ENCODE results near the gene OSBPL2. TPM values are rescaled to one million over a fixed set of nuclear protein-coding genes. Genes with fewer than 3 reads are reported as not detected.

OSBPL2 gene
- polyA plus RNA-seq, 1 donor = 33.0 TPM

DNA sequence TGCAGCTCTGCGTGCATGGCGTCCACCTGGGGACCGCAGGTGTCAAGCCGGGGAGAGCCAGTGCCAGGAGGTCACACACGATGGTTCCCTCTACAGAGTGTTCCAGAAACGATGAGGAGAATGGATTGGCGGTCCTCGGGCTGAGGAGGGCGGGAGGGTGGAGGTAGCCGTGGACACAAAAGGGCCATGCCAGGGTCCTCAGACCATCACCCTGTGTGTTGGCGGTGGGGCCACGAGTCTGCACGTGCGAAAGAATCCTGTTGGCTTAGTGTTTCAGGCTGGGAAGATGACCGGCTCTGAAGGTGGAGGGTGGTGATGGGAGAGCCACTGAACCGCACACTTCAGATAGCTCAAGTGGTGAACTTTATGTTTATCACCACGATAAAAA, 31.9 kb upstream of the OSBPL2 start:
- no peak for DNase-seq (ENCODE audit: low read depth)

DNA sequence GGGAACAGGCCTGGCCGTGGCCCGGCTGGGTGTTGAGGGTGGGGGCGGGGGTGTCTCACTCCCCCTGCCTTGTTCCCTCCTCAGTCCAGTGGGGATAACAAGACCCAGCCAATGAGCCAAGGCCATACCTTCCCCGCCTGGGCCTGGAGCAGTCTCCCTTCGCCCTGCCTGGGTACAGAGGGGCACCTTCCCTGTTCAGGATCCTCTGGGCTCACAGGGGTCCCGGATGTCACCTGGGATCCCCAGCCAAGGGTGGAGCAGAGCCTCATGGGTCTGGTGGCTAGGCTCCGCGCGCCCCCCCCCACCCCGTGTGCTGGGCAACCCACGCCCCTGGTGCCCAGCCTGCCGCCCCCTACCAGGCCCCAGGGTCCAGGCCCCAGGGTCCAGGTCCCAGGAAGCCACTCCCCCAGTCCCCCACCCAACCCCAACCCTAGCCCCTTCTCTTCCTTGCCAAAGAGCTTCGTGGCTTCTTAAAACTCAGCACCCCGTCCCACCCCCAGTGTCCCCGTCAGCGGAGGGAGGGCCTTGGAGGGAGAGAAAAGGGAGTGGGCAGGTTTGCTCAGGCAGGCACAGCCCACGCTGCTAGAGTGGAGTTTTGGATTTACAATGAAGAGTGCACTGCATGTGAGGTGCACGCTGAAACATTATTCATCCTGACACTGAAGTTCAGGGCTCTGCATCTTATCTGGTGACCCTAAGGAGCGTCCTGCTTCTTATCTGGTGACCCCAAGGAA, 30.1 kb upstream of the OSBPL2 start:
- no peak for DNase-seq (ENCODE audit: low read depth)

DNA sequence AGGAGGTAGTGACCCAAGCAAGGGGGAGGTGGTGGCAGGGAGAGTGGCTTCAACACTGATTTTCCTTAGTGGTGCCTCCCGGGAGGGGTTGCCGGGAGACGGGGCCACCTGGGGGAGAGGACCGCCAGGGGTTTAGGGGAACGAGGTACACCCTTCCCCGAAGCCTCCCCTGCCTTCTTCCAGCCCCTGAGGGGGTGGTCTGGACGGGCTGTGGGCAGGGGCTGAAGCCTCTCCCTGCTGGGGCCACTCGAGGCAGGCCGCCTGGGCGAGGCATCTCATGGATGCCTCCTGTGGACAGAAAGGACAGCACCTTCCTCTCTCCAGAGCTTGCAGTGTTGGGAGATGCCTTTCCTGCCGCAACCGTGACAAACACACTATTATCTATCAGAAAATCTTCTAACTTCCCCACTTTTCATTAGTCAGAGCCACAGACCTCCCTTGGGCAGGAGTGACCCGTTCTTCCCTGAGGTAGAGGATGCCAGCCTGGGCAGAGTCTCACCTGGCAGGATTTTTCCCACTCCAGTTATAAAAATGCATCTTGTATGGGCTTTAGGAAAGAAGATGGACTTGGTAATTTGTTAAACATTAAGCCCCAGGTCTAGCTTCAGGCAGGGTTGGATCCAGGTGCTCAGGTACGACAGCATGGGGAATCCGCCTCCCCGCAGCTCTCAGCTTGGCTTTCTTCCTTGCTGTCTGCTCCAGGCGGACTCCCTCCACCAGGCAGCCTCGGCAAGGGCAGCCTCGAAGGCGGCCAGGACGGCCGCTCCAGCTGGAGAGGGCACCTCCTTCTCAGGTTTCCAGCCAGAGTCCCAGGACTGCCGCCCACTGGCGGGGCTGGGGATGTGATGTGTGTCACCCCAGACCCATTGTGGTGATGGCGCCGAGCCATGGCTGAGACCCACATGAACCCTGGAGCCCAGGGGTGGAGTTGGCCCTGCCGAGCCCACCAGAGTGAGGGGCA, 29.2 kb upstream of the OSBPL2 start:
- DNase-seq (ENCODE audit: low read depth) = no peak

DNA sequence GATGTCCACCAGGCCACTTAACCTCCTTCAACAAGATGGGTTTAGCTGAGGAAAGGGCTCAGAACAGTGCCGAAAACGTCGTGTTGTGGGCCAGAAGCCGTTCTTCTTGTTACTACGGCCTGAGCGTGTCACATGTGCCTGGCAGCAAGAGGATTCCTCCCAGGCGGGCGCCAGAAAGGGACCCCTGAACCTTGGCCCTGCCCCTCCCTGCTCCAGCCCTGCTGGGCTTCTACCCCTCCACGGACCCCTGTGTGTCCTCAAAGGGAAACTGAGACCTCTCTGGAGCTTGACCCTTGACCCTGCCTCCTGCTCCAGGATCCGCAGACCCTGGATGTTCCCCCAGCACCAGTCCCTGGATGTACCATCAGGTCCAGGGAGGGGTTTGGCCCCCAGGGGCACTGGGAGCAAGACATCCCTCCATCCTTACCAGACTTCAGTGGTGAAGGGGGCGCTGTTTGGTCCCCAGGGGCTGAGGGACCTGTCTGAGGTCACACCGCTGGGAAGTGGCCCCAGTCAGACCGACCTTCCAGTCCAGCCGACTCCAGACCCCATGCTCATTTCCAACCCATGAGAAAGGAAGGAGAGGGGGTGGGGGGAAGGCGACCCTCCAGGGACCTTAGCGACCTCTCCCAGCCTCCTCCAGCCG, 28.3 kb upstream of the OSBPL2 start:
- no peak for DNase-seq (ENCODE audit: low read depth)

DNA sequence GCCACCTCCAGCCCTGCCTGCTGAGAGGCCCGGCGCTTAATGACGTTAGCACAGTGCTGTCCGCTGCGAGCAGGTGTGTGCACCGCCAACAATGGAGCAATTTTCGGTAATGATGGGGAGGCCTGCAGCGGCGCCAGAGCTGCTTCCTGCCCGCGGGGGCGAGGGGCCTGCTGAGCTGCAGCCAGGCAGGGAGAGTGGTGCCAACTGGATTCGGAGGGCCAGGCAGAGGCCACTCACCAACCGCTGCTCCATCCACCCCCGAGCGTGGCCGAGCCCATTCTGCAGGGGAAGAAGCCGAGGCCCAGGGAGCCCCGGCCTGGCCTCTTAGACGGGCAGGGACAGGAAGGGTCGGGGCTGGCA, 27.8 kb upstream of the OSBPL2 start:
- no peak for DNase-seq (ENCODE audit: low read depth)

DNA sequence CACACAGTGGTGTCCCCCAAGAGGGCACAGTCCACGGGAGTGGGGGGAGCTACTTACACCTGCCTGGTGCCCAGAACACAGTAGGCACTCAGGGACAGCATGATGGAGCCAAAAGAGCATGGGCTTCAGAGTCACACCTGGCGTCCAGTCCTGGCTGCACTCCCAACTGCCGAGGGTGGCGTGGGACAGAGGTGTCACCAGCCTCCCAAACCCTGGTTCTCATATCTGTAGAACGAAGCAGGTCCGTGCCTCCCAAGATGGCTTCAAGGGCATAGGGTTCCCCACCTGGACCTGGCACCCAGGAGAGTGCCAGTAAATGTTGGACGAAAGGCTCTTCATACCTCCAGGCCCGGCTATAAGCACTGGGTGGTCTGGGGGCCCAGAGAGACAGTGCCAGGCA, 27.1 kb upstream of the OSBPL2 start:
- no peak for DNase-seq (ENCODE audit: low read depth)

DNA sequence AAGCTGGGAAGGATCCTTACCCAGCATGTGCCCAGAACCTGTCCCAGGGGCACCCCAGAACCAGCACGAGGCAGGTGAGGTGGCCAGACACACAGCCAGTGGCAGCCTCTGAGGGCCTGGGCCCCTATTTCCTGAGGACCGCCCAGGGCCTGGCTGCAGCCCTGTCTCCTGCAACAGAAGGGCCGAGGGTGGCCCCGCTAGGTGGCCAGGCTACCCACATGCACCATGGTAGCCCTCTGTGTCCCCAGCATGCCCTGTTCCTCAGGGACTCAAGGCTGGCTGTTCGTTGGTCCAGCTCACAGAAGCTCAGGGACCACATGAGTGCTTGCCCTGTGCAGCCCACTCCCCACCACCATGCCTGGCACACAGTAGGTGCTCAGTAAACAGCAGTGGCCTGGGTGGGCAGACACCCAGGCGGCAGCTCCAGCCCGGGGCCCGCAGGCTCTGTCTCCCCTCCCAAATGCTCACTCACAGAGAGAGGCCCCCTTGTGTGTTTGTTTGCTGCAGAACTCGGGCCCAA, 26.5 kb upstream of the OSBPL2 start:
- DNase-seq (ENCODE audit: low read depth) = no peak

DNA sequence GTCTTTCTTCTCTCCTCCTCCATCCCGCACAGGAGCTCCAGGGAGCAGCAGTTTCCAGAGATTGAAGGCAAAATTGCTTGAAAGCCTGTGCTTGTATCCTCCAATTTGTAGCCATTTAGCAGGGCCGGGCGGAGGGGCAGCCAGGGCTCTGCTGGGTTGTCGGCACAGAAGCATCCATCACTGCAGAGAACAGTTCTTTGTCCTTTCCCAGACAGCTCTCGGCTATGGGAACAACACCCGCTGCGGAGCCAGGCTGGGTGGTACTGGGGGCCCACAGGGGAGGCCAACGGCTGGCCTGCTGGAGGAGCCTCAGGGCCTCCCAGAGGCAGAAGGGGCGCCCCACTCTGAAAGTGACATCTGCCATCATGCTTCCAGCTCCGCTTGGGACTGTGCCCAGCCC, 26.0 kb upstream of the OSBPL2 start:
- no peak for DNase-seq (ENCODE audit: low read depth)

DNA sequence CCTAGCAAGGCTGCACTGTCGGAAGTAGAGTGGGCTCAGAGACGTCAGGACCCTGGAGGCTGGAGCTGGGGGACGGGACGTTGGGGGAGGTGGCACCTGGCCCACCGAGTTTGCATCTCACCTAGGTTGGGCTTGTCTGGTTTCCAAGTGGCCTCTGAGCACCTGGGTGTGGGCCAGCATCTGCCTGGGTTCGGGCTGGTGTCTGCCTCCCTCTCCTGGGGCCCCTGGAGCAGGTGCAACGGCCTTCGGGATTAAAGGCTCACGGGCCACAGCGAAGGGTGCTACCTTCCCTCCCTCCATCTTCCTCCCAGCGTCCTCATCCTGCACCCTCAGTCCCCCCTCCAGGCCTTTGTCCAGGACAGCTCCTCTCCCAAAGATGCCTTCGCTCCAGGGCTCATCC, 24.3 kb upstream of the OSBPL2 start:
- DNase-seq (ENCODE audit: low read depth) = no peak

DNA sequence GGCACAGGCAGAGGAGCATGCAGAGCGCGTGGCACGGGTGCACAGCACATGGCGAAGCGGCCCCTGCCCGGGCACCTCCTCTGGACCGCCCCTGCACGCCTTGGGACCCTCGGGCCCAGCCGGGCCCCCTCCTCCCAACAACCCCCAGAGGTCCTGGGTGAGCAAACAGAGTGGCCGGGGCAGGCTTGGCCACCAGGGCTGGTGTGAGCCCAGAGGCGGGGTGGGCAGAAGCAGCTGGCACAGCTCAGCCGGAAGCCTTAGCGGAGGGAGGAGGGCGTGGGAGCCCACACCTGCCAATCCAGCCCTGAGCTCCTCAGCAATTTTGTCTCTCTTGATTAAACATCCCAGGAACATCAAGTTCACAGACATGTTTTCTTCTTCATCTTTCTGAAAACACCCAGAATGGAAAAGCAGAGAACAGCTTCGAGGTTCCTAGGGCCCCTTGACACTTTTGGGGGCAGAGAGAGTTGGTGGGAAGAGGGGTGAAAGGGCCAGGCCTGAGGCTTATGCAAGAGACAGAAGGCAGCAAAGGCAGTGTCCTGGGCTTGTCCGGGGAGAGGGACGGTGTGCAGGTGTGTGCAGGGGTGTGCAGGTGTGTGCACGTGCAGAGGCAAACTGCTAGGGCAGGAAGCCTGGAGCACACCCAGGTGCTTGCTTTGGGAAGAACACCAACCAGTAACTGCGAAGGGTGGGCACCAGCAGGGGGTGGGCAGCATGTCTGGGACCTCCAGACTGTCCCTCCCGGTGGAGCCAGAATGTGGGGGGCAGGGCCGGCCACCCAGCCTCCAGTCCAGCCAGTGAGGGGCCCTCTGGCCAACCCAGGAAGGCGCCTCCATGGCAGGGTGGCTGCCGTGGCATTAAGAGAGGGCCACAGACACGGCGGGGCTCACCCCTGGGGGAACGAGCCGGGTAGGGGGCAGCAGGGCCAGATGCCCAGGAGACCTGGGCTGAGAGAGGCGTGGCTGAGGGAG, 23.0 kb upstream of the OSBPL2 start:
- DNase-seq (ENCODE audit: low read depth) = no peak

DNA sequence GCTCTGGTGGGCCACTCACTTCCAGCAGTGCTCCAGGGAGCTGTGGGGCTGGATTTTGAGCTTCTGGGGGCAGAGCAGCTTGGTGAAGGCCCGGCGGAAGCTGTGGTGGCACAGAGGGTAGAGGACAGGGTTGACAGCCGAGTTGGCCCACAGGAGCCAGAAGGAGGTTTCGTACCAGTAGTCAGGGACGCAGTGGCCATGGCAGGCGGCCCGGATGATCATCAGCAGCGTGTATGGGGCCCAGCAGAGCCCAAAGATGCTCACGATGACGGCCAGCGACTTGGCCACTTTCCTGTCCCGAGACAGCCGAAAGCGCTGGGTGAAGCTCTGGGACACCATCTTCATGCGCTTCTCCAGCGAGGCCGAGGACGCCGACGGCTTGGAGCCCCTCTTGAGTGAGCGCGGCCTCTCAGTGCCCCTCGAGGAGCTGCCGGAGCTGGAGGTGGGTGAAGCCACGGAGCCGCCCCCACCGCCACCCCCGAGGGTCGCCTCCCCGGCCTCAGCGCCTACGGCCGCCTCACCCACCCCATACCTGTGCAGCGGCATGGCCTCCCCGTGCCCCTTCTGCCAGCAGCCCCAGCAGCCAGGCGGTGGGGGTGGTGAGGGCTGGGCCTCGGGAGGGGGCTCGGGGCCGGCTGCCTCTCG, 22.2 kb upstream of the OSBPL2 start:
- no peak for DNase-seq (ENCODE audit: low read depth)

DNA sequence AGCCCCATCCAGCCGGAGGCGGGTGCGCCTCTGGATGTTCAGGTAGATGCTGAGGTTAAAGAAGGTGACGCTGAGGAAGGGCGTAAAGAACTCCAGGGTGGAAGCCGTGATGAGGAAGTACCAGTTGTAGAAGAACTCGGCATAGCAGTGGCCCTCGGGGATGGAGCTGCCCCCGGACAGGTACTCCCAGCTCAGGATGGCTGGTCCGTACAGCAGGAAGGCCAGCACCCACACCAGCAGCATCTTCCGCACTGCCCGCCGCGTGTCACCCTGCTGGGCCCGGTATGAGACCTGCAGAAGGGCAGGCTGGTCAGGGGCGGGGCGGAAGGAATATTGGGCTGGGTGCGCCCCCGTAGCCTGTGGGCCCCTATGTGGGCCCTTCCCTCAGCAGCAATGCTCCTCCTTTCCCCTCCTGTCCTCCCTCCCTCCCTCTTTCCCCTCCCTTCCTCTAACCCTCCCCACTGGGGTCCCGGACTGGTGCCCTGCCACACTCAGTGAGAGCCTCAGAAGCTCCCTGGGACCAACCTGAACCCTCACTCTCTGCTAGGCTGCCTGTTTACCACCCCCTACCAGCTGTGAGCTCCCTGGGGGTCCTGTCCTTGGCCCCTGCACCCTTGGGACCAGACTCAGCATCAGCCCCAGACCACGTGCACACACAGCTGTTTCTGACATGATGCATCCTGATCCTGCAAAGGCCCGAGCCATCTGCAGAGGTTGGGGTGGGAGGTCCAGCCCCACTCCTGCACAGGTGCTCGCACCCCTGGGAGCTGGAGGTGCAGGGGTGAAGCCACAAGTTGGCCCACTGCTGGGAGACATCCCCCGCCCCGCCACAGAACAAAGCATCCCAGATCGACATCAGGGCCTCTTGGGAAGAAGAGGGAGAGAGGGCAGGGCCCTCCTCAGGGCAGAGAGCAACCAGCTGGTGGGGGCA, 21.4 kb upstream of the OSBPL2 start:
- DNase-seq (ENCODE audit: low read depth) = no peak

DNA sequence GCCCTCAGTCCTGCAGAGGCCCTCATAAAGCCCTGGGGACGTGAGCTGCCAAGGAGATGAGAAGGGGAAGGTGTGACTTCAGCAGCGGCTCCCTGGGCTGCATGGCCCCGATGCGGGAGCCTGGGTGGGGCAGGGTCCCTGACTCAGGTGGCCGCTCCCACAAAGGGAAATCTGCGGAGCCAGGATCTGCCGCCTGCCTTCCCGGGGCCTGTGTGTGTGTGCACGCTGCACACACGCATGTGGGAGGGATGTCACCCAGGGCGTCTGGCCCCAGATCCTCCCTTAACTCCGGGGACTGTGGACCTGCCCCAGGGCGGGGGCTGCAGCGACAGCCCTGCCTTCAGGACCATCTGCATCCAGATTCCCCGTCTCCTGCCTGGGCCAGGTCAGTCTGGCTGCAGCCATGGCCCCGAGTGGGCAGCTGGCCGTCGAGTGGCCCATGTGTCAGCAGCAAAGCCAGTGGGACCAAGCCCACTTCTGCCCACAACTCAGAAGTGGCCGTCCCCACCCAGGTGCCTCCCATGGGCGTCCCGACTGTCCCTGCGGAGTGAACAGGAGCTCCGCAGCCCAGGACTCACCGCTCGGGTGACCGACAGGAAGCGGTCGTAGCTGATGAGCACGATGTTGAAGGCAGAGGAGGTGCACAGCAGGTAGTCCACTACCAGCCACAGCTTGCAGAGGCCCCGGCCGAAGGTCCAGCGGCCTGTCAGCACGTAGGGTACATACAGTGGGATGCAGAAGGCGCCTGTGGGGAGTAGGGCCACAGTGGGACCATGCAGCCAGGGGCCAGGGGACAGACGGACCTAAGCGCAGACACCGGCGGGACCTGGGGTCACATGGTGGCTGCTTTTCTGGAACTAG, 20.2 kb upstream of the OSBPL2 start:
- no peak for DNase-seq (ENCODE audit: low read depth)

DNA sequence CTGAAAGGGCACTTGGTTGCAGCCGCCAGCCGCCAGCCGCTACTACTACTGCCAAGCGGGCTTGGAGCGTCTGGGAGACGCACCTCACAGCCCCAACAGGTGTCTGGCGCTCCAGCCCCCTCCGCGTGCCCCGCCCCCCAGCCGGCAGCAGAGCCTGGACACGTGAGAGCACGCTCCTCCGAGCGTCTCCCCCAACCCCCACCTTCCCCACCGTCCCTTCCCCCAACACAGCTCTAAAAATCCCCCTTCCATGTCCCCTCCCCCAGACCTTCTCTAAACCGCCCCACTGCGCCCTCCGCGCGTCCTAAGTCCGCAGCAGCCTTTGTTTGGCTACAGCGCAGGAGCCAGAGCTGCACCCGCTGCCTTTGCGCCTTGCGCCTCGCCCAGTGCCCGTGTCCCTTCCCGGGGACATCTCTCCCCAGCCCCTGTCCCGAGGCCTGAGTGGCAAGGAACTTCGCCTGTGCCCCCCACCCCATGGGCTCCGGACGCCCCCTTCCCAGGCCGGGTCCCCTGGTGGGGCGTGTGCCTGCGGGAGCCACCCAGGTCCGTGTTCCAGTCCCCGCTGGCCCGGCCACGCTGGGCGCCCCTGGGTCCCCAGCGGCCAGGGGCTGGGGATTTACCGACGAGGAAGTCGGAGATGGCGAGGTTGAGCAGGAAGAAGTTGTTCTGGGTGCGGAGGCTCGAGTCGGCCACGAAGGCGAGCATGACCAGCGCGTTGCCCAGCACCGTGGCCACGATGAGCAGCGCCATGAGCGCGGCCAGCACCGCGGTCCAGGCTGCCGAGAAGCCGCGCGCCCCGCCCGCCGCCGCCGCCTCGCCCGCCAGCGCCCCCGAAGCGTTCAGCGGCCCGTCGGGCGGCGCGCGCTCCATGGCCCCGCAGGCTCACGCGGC, 19.0 kb upstream of the OSBPL2 start:
- no peak for DNase-seq (ENCODE audit: low read depth)

DNA sequence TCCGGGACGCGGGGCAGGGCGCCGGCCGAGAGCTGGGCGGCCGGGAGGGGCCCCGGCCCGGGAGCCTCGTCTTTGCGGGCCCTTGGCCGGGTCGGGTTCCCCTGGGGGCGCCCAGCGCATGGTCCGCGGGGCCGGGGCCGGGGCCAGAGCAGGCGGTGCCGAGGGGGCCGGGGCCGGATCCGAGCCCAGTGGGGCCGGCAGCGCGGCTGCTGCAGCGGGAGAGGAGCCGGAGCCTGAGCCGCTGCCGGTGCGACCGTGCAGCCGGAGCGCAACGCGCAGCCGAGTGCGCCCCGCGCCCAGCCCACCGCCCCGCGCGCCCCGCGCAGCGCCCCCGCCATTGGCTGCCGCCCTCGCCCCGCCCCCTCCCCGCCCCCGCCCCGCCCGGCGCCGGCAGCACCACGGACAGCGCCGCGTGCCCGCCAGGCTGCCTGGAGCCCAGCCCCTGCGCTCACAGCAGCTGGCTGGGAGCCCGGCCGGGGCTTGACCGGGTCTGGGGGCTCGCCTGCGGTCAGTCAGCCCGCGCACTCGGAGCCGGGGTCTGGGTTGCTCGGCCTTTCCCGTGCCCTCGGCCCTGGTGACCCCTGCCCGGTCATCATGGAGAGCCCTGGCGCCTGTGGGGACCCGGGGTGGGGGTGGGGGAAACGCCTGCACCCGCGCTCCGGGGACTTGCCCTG, 18.2 kb upstream of the OSBPL2 start, which contains the start of gene HRH3:
HRH3 (minus strand) TSS at position 287 of the 674 bp plus-strand sequence. CDS start 308 bp downstream, outside the sequence.
- no peak for DNase-seq (ENCODE audit: low read depth)

DNA sequence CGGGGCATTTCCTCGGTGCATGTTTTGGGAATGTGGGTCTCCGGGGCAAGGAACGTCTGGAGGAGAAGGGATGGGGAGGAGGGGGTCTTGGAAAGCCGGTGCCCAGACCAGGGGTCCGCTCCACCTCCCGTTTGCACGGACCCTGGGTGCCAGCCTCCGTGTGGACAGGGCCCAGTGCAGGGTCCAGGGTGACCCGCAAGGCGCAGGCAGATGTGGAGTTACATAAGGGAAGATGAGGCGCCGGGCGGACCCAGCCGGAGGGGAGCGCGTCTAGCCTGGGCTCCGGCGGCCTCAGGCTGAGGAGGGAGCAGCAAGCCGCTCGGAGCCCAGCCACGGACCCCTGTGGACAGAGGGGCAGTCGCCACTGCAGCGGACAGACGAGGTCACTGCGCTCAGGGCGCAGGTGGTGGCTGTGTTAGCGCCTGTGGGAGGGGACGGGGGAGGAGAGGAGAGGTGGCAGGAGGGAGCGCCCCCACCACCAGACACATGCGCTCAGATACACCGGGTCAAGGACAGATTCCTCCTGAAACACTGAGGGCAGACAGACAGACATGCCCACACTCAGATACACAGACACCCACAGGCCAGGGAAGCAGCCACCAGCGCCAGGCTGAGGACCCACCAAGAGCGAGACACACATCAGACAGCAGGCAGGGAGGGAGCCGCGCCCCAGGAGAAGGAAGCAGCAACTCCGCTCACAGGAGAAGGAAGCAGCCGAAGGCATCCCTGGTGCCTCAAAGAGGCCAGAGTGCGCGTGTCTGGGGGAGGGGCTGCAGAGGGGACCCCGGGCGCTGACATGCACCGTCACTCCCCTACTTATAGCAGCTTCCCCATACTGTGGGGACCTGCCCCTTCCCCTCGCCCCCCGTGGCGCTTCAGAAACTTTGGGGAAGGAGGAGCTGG, 17.4 kb upstream of the OSBPL2 start:
- DNase-seq (ENCODE audit: low read depth) = no peak
